PC-3 (cell line): ENCODE measurements around the gene DNAH5. TPM values are rescaled to one million over a fixed set of nuclear protein-coding genes. Genes with fewer than 3 reads are reported as not detected.
A peak's percentile ranks its signal among the peaks of the same experiment; 100 is the strongest.

ENCODE experiments used
- ATAC-seq: fragments of 200-7000 bp; cut with Tn5 transposase; 2 replicates; pipeline ENCODE4 v1.9.1; 2020; ENCODE audit warnings: mild to moderate bottlenecking, moderate library complexity
- BruUV-seq: library from RNA; stranded (reverse); fragments of 400-500 nt; replicated peaks from 2 replicates; lab custom pipeline; 2021; lab: Mats Ljungman, UMichigan
- CTCF ChIA-PET: fragments of 300-600 bp; sonication (Branson Sonifier 250); formaldehyde crosslinking; loops from one replicate; lab custom pipeline; 2022; ENCODE audit warnings: antibody characterized with exemption; lab: Charles Lee
- POLR2A ChIA-PET: fragments of 300-600 bp; sonication (Branson Sonifier 250); formaldehyde crosslinking; loops from one replicate; lab custom pipeline; 2022; ENCODE audit warnings: antibody characterized with exemption; ENCODE audit not compliant: unreplicated experiment; lab: Charles Lee
- DNase-seq: peaks from one replicate; pipeline ENCODE4 v3.0.0-alpha.2; 2015
- H2AFZ ChIP-seq: fragments of 300-600 bp; sonication (generic); 2 replicates; pipeline ENCODE4 v1.6.0; 2016; ENCODE audit warnings: antibody characterized with exemption, low read length
- H3F3A ChIP-seq: fragments of 300-600 bp; sonication (generic); one replicate; pipeline ENCODE4 v1.6.0; 2017; ENCODE audit warnings: antibody characterized with exemption, low read length, control low read depth, mild to moderate bottlenecking; ENCODE audit not compliant: unreplicated experiment
- H3K27ac ChIP-seq: fragments of 300-600 bp; sonication (generic); 2 replicates; pipeline ENCODE4 v1.5.1; 2016; ENCODE audit warnings: mild to moderate bottlenecking, low read length
- H3K27me3 ChIP-seq: fragments of 300-600 bp; sonication (generic); 2 replicates; pipeline ENCODE4 v1.6.1; 2016; ENCODE audit warnings: low read length, mixed read lengths
- H3K36me3 ChIP-seq: fragments of 300-600 bp; sonication (generic); 2 replicates; pipeline ENCODE4 v1.6.1; 2016; ENCODE audit warnings: low read depth, mixed run types, low read length, mixed read lengths
- H3K4me1 ChIP-seq: fragments of 300-600 bp; sonication (generic); 2 replicates; pipeline ENCODE4 v1.5.1; 2016; ENCODE audit warnings: low read length; ENCODE audit not compliant: insufficient read depth
- H3K4me2 ChIP-seq: fragments of 300-600 bp; sonication (generic); 2 replicates; pipeline ENCODE4 v1.6.0; 2016; ENCODE audit warnings: low read length
- H3K4me3 ChIP-seq: fragments of 300-600 bp; sonication (generic); 2 replicates; pipeline ENCODE4 v1.5.1; 2016; ENCODE audit warnings: mild to moderate bottlenecking, low read length, mixed read lengths
- H3K79me2 ChIP-seq: fragments of 300-600 bp; sonication (generic); 2 replicates; pipeline ENCODE4 v1.6.1; 2017; ENCODE audit warnings: low read length, mixed read lengths
- H3K9ac ChIP-seq: fragments of 300-600 bp; sonication (generic); 2 replicates; pipeline ENCODE4 v1.6.0; 2016; ENCODE audit warnings: mild to moderate bottlenecking, low read length
- H3K9me2 ChIP-seq: fragments of 300-600 bp; sonication (generic); replicated peaks from 2 replicates; pipeline ENCODE4 v1.6.1; 2016; ENCODE audit warnings: mixed run types, low read length, mixed read lengths
- H3K9me3 ChIP-seq: fragments of 300-600 bp; sonication (generic); 2 replicates; pipeline ENCODE4 v1.6.1; 2016; ENCODE audit warnings: low read length, mixed read lengths
- H4K20me1 ChIP-seq: fragments of 300-600 bp; sonication (generic); 2 replicates; pipeline ENCODE4 v1.6.1; 2016; ENCODE audit warnings: low read length, mixed read lengths
- CTCF ChIP-seq: fragments of 300-600 bp; sonication (generic); conservative IDR thresholded peaks from 2 replicates; pipeline ENCODE4 v1.5.1; 2017; ENCODE audit warnings: antibody characterized with exemption, low read depth, mild to moderate bottlenecking, low read length
- EZH2 ChIP-seq: fragments of 300-600 bp; sonication (generic); IDR thresholded peaks from one replicate; pipeline ENCODE4 v1.6.1; 2017; ENCODE audit warnings: antibody characterized with exemption, mild to moderate bottlenecking, low read length; ENCODE audit not compliant: unreplicated experiment
- EZH2phosphoT487 ChIP-seq: fragments of 300-600 bp; sonication (generic); IDR thresholded peaks from 2 replicates; pipeline ENCODE4 v1.6.1; 2018; ENCODE audit warnings: mild to moderate bottlenecking, antibody characterized with exemption, low read length, borderline replicate concordance
- intact Hi-C: fragments of 100-400 bp; cut with micrococcal nuclease; formaldehyde crosslinking; loops from 2 replicates; pipeline ENCODE4 v1.9.0; 2023
- total RNA-seq: library from RNA; depleted of rRNA; stranded (reverse); fragments of >200 nt; gene quantifications from 2 replicates; pipeline ENCODE4 v1.2.3, GENCODE V29; 2014

DNAH5 gene
- total RNA-seq, 1 experiment from 2014 or later, result 3.5 TPM

DNA sequence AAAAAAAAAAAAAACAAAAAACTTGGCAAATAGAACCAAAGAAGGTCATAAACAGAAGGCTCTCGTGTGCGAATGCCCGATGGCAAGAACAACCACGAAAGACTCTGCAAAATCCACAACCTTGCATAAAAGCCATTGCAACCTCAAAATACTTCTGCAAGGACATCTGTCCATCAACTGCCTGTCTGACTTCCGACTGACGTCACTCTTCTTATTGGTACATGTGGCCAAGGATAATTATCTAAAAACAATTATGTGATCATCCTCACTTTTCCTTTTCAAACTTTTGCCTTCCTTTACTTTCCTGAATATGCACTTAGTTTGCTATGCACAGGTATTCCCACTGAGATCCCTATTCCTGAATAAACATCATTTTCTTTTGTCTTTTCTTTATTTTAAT is 29.2 kb upstream of the DNAH5 start:
- Histone ChIP-seq H3K36me3 (no peaks in the 10 kb centered on the region), H4K20me1 (no peaks in the 10 kb centered on the region), H3K4me3 (no peak overlapping the region), H3K27me3 (no peaks in the 10 kb centered on the region), H3K9me3 (no peaks in the 10 kb centered on the region), H3K4me2 (no peak overlapping the region), H3K79me2 (no peaks in the 10 kb centered on the region), H3K9ac (no peak overlapping the region), H3K4me1 (peaks cover 5% of the 10 kb centered on the region), H2AFZ (no peak overlapping the region), H3K9me2 (no peaks in the 10 kb centered on the region), H3K27ac (no peak overlapping the region), H3F3A (no peaks in the 10 kb centered on the region)
- DNase-seq (no peak), ATAC-seq (no peak)
- TF ChIP-seq EZH2, result no peak
- TF ChIP-seq CTCF, result no peak
- TF ChIP-seq EZH2phosphoT487, result no peak
- CTCF ChIA-PET, result no interaction called here
- intact Hi-C loops, result no loop called here
- no TSS peak for BruUV-seq
- POLR2A ChIA-PET, result no interaction called here

DNA sequence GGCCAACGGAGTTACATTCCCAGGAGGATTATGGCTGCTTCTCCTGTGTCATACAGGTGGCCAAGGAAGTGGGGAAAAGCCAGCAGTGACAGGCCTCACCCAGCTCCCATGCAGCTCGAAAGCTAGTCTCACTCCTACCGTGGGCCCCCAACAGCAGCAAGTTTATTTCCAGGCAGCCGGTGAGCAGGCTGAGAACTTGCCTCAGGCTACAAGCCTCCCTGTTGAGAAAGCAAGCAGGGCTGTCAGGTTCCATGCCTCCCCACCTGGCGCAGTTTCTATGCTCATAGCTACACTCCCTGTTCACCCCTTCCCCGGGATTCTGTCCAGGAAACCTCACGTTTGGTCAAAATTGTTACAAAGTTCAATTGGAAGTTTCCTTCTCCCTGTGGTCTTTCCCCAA is 27.5 kb upstream of the DNAH5 start:
- H3K79me2 ChIP-seq, result no peaks in the 10 kb centered on the region
- no peaks in the 10 kb centered on the region for H3F3A ChIP-seq
- DNase-seq (no peak), ATAC-seq (no peak)
- no peak for TF ChIP-seq EZH2
- TF ChIP-seq EZH2phosphoT487, result no peak
- TF ChIP-seq CTCF, result no peak
- intact Hi-C loops, result no loop called here
- ChIA-PET CTCF (no interaction called here), POLR2A (no interaction called here)
- no peaks in the 10 kb centered on the region for H4K20me1 ChIP-seq
- H3K4me2 ChIP-seq, result no peak overlapping the region
- no peak overlapping the region for H3K27ac ChIP-seq
- H2AFZ ChIP-seq, result no peak overlapping the region
- no peak overlapping the region for H3K4me3 ChIP-seq
- peaks cover 1% of the 10 kb centered on the region for H3K4me1 ChIP-seq
- H3K9me2 ChIP-seq, result no peaks in the 10 kb centered on the region
- H3K27me3 ChIP-seq, result no peaks in the 10 kb centered on the region
- BruUV-seq, result no TSS peak
- no peak overlapping the region for H3K9ac ChIP-seq
- no peaks in the 10 kb centered on the region for H3K36me3 ChIP-seq
- H3K9me3 ChIP-seq, result no peaks in the 10 kb centered on the region

- H3K9ac ChIP-seq, result no peak overlapping the region
- H3K4me1 ChIP-seq, result no peaks in the 10 kb centered on the region
- H2AFZ ChIP-seq, result no peak overlapping the region
- no peaks in the 10 kb centered on the region for H3K27me3 ChIP-seq
- H3K9me3 ChIP-seq, result no peaks in the 10 kb centered on the region
- TF ChIP-seq CTCF, result peak; percentile 97
- no peak for TF ChIP-seq EZH2
- ChIA-PET POLR2A (interaction anchor here (0.6 kb wide), 1 partner anchor 686 kb away, joined by 4 read pairs; no protein-coding TSS in a partner anchor), CTCF (interaction anchor here (0.5 to 0.7 kb wide), 4 partner anchors 117 to 1521 kb away, joined by 3 to 5 read pairs (median 4); no protein-coding TSS in a partner anchor)
- no peaks in the 10 kb centered on the region for H3K36me3 ChIP-seq
- no peak overlapping the region for H3K4me2 ChIP-seq
- H3F3A ChIP-seq, result no peaks in the 10 kb centered on the region
- H3K9me2 ChIP-seq, result no peaks in the 10 kb centered on the region
- peak; percentile 91 for DNase-seq
- peak; percentile 100 for ATAC-seq
- intact Hi-C loops, result loop anchor here (1.0 to 5.0 kb wide), 4 partner anchors 126 to 1664 kb away; no protein-coding TSS in a partner anchor
- BruUV-seq, result no TSS peak
- H3K27ac ChIP-seq, result no peak overlapping the region
- no peaks in the 10 kb centered on the region for H4K20me1 ChIP-seq
- H3K4me3 ChIP-seq, result no peak overlapping the region
- H3K79me2 ChIP-seq, result no peaks in the 10 kb centered on the region
Measured at GRCh38 chr5:13957032-13957645, 12.7 kb upstream of the DNAH5 start.
